Measurements from ENCODE around the gene MOXD1.
"Not testable (repeated sequence)": the region's sequence is repeated elsewhere in the genome, so short reads cannot be mapped to it uniquely, and the experiment has no call there.

MOXD1 gene

DNA sequence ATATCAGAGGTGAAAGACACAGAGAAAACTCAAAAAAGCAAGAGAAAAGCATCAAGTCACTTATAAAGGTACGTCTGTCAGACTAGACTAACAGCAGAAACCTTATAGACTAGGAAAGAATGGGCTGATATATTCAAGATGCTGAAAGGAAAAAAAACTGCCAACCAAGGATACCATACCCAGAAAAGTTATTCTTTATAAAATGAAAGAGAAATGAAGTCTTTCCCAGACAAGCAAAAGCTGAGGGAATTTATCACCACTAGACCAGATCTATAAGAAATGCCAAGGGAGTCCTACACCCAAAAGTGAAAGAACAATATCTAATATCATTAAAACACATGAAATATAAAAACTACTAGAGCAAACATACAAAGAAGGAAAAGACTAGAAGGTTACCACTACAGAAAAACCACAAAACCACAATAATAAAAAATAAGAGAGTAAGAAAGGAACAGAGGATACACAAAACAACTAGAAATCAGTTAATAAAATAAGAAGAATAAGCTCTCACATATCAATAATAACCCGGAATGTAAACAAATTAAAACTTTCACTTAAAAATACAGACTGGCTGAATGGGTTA lies 6.2 kb downstream of the MOXD1 start:
- DNase-seq, result no peak

DNA sequence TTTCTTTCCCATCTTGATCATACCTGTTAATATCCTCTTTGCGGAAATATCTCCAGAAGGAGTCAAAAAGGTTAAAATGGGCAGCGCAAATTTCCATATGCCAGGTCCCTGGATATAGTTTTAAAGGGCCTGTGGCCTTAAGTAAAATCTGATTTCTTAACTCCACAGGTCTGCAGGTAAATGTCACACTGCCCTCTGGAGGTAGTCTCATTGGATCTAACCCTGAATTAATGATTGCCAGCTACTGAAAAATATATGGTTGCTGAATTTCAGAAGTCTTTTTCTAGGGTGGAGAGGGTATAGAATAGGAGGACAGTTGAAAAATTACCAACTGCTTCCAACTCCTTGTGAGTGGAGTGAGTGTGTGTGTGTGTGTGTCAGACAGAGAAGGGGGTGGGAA lies 8.5 kb downstream of the MOXD1 start:
- peak; percentile 55 for DNase-seq

DNA sequence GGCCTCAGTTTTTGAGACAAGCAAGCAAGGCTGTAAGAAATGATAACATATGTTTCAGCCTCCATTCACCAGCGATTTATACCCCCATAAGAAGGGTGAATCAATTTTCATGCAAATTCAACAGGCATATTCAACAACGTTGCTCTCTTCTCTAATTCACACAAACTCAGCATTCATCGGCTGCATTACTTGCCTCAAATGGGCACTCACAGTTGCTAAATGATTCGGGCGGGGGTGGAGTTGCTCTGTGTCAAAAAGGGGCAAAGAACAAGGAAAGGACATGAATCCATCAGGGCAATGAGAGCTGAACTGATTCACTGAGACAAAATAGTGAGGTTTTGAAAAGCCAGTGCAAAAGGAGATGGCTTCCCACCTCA lies 9.0 kb downstream of the MOXD1 start:
- DNase-seq, result no peak

DNA sequence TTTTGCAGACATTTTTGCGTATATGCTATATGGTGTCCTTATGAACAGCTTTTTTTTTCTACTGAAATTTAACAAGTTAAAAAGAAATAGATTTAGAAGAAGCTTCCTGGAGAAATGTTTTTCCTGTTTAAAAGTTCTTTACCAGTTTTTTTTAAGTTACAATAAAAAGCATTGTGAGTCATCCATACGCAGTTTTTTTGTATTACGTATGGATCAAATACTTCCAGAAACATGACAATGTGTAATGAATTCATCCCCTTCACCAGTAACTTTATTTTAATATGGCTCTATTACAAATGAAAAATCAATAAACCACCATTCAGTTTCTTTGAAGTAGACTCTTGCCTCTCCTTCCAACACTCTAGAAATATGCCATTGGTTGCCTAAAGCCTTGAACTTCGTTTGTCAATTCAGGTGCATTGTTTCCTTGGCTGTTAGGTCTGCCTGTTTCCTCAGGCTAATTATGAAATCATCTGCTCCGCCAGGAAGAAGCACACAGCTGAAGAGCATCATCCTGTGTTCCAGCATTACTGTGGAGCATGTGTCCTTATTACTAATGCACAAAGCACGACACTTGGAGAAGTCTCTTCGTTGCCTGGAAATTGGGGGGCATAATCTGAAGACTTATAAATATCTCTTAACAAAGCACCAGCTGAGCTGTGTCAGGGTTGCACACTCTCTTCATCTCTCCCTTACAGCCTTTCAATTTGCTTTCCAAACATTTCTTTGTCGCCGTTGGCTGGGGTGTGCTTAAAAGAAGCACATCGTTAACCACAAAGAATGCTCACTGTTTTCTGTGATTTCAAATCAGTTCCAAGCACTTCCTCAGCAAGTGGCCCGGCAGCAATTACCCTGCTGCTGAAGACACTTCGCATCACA lies 9.6 kb downstream of the MOXD1 start:
- DNase-seq, result no peak

DNA sequence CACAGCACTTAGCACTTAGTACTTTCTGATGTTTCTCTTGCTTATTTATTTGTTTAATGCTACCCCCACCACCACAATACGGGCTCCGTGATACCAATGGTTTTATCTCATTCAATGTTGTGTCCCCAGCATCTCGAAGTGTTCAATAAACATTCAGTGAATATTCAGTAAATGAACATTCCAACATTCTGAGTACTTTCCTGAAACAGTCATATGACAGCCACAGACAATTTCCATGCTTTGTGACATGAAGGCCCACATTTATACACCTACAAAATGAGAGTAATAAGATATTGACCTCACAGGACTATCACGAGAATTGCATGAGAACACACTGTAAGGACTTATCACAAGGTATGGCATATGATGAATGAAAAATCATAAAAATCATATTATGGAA lies 10.8 kb downstream of the MOXD1 start:
- DNase-seq, result no peak

DNA sequence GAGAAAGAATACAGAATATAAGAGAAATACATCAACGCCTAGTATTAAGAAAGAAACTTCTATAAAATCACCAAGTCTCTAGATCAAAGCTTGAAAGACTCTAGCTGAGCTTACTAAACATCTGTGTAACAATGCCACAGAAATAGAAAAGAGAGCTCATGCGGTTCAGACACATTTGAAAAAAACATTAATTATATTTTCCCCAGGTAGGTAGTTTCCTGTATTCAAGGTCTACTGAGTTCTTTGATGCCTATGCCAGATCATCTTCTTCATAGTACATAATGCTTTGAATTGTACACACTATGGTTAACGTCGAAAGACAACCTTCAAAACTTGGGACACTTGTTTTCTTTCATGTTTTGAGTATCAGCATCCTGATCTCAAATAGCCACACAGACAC lies 11.3 kb downstream of the MOXD1 start:
- DNase-seq, result no peak

DNA sequence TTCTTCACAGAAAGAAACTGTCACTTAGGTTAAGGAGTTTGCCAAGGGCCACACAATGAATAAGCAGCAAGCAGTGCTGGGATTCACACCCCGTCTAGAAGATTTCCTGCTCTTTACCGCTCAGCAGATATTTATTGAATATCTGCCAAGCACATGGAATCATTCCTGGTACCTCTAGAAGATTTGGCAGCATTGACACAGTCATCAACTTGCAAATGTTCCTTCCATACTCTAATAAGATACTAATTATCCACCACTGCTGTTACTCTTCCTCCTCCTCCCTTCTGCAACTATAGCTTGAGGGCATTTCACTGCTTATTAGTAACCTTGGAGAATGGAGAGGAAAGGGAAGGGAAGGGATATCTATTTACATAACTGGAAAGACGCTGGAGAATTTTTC lies 13.0 kb downstream of the MOXD1 start:
- DNase-seq, result no peak

DNA sequence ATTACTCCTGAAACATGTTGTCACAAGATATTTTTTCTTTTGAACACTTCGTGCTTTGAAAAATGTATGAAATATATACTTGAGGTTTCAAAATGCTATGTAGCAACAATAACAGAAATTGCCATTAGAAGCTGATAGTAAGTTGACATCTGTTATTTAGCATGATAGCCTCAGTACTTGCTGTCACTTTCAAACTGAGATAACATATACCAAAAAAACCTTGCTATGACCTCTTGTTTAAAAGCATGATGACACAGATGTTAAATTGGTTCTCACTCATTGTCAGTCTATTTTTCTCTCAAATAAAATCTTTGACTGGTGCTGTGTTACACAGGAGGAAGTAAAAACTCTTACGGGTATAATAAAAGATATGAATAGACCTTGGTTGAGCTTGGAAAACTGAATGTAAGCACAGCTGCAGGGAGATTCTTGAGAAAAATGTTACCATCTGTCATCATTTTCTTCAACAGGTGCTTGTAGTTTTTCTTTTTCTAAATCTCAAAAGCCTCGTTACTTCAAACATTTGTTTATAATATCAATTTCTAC lies 18.6 kb downstream of the MOXD1 start:
- no peak for DNase-seq

DNA sequence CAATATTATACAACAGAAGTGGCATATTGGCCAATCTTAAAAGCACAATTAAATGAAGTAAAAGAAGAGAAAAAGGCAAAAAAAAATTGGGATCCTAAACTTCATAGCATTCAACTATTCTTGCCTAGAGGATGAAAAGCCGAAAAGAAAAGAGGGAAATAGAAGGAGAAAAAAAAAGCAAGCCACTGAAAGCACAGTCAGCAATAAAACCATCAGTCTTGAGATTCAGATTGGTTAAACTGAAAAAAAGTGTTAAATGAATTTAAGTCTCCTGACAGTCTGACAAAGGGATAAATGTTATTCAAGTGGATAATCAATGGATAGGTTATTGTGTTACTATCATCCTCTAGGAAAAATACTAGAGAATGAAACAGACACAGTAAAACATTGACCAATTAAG lies 19.9 kb downstream of the MOXD1 start:
- DNase-seq, result no peak

DNA sequence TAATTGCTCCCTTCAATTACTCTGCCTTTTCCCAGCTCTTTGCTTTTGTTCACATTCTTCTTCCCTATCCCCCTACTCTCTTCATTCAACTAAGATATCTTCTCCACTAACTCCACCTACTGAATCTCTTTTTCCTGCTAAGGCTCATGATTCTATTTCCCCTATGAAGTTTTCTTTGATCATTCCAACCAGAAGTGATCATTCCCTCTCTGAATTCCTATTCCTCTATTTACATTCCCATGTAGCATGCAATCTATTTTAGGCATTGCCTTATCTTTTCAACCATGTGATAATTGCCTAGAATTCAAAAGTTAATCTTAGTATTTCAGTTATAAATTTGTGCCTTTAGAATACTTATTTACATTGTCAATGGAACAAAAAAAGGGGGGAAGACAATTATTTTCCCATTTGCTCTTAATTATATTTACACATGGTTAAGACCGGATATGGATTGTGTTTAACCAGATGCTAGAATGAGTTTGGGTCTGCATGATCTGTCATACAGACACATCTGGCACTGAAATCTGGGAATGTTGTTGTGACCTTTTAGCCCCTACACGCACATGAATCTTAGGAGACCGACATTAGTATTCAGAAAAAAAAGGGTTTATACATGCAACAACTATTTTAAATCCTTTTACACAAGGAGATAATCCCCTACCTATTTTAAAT lies 20.8 kb downstream of the MOXD1 start:
- DNase-seq, result no peak

DNA sequence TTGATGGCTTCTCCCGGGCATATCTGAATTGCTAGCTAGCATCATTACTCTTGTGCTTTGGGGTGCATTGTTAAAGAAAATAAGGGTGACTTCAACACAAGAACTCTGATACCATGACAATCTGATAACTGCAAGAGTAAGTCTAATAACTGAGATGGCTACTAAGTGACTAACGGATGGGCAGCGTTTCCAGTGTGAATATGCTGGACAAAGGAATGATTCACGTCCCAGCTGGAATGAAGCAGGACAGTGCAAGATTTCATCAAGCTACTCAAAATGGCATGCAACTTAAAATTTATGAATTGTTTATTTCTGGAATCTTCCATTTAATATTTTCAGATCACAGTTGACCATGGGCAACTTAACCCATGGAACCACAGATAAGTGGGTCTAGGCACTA lies 31.7 kb downstream of the MOXD1 start:
- DNase-seq, result no peak

DNA sequence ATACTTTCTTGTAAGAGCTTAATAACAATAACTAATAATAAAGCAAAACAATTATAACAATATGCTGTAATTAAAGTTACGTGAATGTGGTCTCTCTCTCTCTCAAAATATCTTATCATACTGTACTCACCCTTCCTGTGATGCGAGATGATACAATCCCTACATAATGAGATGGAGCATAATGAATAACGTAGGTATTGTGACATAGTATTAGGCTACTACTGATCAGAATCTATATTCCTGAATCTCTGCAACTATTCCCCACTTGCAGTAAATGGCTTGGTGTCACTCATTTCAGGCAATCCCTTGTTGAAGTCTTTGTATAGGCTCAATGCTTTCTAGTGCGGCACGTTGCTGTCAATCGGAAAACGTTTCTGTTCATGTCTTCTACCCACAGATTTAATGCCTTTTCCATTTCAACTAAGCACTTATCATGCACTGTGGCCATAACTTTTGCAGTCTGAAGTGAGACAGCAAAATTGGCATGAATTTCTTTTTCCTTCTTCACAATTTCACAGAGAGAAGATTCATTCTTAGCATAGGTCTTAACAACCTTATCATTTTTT lies 32.3 kb downstream of the MOXD1 start:
- no peak for DNase-seq

DNA sequence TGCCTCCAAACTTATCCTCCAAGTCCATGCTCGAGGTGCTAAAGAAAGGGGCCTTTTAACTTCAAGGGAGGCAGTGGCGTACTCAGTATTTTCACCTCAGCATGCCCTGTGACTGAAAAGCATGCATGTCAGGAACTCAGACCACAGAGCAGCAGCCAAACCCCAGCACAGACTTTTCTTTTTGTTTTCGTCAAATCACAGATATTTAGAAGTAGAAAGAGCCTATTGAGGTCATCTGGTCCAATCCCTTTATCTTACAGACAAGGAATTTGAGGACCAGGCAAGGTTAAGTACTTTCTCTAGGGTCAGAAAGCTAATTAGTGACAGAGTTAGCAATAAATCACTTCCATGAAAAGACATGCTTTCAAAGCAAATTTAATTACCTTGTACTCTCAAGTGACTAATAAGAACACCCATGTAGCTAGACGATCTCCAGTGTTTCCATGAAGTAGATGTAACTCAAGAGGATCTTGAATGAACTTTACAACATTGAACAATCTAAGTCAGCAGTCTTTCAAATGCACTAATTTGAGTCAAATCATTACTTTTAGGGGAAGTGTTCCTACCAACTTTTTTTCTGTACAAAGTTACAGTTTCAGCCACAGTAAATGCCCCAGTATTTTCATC lies 35.9 kb downstream of the MOXD1 start:
- DNase-seq, result no peak

DNA sequence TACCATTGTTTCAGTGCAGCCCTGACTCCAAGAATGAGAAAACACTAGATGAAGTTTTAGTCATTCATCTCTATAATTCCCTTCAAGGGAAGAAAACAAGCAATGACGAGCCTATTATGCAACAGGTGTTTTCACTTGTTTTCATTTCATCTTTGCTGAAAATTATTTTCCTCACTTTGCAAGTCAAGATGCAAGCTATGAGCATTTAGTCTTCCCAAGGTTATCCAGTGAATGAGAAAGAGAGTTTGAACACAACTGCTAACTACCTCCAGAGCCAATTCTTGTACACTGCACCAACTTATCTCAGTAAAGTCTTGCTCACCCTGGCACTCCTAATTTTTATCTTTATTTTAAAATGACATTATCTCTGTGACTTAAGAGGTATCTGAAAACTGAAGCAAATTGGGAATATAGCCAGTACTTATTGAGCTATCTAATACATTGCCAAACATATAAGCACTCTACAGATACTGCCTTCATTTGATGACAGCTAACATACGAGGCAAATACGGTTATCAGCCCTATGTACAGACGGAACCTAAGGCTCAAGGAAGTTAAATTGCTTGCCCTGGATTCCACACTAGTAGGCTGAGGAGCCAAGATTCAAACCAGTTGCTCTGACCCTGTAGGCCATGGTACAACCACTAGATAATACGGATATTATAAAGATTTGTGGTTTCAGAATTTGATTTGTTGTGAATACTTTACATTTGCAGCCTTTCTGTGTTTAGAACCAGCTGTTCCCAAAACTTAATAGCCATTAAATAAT lies 36.8 kb downstream of the MOXD1 start:
- no peak for DNase-seq

DNA sequence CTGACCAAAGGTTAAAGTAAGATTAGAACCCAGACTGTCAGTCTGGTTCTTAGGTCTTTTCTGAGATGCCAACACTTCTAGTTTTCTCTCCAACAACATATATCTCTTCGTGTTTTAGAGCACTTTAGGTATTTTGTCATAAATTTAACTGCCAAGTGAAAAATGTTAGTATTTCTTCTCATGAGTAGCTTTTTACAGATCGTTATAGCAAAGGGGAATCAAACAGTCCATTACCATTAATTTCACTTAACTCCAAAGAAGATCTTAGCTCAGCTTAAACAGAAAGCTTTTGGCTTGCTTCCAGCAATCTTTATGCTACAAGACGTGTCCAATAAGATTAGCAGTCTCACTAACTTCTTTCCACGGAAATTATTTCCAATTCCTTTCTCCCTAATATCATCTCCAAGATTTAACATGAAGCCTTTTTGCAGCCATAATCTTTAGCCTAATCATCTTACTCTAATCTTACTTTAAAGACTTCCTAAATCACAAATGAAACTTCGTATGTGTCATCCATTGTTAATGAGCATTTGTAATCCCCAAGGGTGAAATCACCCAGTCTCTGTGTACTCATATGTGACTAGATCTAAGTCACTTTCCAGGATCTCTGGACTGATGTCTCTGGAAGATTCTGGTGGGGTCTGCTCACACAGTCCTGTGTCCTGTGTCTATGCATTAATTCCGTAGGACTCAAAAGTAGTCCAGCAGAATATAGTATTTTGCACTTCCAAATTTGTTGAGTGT lies 38.7 kb downstream of the MOXD1 start:
- no peak for DNase-seq

DNA sequence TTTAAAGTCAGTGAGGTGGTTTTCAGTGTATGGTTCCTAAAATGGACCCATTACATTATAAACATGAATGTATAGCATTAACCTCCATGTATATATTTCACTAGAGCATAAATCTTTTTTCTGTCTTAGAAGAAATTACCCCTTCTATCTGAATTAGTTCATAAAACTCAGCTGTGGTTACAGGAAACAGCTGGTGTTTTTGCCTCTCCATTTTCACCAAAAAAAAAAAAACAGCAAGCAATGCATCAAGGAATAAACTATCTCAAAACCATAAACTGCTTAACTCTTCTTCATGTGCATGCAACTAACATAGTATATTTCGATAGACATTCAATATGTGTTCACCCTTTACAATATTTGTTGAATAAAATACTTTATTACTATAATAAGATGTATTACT lies 40.2 kb downstream of the MOXD1 start:
- DNase-seq, result no peak

DNA sequence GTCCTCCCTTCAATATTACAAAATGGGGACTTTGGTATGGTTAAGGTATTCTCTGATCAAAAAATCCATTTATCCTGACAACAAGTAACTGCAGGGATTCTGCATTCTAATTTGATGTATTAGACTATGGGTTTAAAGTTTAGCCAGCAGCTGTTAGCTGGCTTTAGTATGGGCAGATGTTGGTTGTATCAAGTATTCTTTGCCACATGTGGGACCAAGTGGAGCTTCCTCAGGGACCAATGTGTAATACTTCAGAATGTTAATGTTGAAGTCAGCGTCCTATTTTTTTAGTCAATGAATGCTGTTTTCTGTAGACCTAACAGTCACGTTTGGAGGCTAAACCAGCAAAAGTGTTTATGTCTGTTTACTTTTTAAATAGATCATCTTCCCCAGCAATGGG lies 41.4 kb downstream of the MOXD1 start:
- DNase-seq, result no peak

DNA sequence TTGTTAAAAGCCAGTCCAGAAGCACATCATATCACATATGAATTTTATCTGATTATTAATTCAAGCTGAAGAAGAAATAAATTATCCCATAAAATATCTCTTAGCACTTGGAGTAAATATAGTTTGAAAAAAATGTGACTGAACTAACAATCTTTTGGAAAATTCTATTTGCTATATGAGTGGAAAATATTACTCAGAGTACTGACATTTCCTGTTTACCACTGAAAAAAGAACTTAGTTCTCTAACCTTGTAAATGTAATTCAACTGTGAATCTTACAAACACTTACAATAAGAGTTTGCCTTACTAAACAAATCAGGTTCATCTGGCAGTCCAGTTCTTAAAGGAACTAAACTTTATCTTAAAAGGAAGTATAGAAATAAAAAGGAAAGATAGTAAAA lies 44.2 kb downstream of the MOXD1 start:
- peak; percentile 3 for DNase-seq

DNA sequence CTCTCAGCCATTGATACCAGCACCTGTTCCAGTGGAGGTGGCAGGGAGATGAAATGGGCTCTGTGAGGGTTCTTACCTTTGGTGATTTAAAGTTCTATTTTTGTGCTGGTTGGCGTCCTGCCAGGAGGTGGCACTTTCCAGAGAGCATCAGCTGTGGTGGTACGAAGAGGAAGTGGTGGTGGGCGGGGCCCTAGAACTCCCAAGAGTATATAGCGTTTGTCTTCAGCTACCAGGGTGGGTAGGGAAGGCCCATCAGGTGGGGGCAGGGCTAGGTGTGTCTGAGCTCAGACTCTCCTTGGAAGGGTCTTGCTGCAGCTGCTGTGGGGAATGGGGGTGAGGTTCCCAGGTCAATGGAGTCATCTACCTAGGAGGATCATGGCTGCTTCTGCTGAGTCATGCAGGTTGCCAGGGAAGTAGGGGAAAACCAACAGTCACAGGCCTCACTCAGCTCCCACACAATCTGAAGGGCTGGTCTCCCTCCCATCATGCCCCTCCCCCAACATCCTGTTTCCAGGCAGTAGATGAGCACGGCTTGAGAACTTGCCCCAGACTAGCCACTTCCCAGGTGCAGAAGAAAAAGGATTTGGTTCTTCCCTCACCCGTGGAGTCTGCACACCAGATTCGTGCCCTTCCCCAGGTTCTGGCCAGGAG lies 46.6 kb downstream of the MOXD1 start:
- peak; percentile 71 for DNase-seq

DNA sequence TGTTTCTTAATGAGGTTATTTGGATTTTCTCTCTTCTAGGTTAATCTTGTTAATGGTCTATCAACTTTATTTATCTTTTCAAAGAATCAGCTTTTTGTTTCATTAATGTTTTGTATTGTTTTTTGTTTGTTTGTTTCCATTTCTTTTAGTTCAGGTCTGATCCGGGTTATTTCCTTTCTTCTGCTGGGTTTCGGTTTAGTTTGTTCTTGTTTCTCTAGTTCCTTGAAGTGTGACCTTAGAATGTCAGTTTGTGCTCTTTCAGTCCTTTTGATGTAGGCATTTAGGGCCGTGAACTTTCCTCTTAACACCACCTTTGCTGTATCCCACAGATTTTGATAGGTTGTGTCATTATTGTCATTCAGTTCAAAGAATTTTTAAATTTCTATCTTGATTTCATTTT lies 49.3 kb downstream of the MOXD1 start:
- DNase-seq, result not testable (repeated sequence)

DNA sequence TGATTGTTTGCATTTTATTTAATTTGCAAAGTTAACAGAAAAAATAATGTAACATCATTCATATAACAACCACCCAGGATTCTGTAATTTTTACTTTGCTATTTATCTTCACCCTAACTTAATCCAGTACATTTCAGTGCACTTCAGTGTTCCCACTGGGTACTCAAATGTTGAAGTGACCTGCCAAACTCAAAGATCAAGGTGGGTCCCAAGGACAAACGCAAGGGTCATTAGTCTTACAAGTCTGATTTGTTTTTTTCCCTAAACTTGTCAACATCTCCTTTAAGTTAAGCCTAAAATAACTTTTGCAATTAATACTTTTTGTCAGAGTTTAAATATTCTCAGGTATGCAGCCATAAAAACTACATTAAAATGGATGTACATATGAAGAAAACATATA lies 53.0 kb downstream of the MOXD1 start:
- no peak for DNase-seq
